Neural cell (in vitro differentiated cells): Measurements from ENCODE around the gene FGFR4.

ENCODE experiments used
- EZH2 ChIP-seq: fragments of 200-600, 300-800 bp; shearing (Covaris generic), sonication (generic); IDR thresholded peaks from 2 replicates; pipeline ENCODE4 v1.6.1; 2014; ENCODE audit warnings: antibody characterized with exemption, low read length, borderline replicate concordance, mild to moderate bottlenecking; ENCODE audit not compliant: insufficient read depth, poor library complexity, severe bottlenecking
- SMC3 ChIP-seq: fragments of 450-650 bp; conservative IDR thresholded peaks from 2 replicates; pipeline ENCODE4 v1.6.1; 2014; ENCODE audit warnings: antibody characterized with exemption, mild to moderate bottlenecking, moderate library complexity; ENCODE audit not compliant: poor library complexity
- TAF1 ChIP-seq: IDR thresholded peaks from 2 replicates; pipeline ENCODE4 v1.6.1; 2012; ENCODE audit warnings: low read depth
- TF ChIP-seq, protein P1 (sequence below): fragments of 450-650 bp; IDR thresholded peaks from 2 replicates; pipeline ENCODE4 v1.5.1; 2014; ENCODE audit warnings: antibody characterized with exemption, mild to moderate bottlenecking, moderate library complexity; ENCODE audit not compliant: poor library complexity, severe bottlenecking

DNA sequence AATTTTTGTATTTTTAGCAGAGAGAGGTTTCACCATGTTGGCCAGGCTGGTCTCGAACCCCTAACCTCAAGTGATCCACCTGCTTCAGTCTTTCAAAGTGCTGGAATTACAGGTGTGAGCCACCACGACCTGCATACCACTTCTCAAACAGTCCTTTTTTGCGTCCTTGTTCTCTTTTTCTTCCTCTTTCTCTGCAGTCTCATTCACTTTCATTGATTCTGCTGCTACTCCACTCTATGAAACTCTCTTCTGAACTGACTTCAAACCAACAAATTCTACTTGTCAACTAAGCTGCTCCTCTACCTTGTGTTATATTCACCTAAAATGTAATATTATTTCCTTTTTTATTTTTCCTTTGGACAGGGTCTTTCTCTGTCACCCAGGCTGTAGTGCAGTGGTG is 54.8 kb downstream of the FGFR4 start:
- TF ChIP-seq, protein P1, sequence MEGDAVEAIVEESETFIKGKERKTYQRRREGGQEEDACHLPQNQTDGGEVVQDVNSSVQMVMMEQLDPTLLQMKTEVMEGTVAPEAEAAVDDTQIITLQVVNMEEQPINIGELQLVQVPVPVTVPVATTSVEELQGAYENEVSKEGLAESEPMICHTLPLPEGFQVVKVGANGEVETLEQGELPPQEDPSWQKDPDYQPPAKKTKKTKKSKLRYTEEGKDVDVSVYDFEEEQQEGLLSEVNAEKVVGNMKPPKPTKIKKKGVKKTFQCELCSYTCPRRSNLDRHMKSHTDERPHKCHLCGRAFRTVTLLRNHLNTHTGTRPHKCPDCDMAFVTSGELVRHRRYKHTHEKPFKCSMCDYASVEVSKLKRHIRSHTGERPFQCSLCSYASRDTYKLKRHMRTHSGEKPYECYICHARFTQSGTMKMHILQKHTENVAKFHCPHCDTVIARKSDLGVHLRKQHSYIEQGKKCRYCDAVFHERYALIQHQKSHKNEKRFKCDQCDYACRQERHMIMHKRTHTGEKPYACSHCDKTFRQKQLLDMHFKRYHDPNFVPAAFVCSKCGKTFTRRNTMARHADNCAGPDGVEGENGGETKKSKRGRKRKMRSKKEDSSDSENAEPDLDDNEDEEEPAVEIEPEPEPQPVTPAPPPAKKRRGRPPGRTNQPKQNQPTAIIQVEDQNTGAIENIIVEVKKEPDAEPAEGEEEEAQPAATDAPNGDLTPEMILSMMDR: no peak
- TF ChIP-seq EZH2 (no peak), TAF1 (no peak), SMC3 (no peak)
